ENCODE measurements around the gene VEZF1.

Gene VEZF1

DNA sequence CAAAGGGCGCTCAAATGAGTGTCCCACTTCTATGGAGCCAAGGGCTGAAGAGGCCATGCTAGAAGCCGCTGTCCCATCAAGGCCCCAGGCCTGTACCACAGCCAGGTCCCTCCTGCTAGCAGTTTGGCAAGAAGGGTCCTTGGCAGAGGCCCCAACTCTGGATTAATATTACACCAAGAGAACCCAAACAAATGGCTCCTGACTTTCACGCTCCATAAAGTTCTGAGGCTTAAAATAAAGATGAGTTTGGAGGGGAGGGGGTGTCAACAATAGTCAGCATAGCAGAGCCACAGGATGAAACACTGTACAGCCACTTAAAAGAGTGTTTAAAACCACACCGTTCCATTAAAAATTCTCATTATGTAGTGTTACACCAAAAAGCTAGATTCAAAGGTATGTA, 63.4 kb downstream of the VEZF1 start:
- H3K27ac ChIP-seq (ENCODE audit: low read depth, low read length): no peak overlapping the region
- H3F3A ChIP-seq (ENCODE audit: control insufficient read depth, insufficient read depth): no peaks in the 10 kb centered on the region
- H3K4me1 ChIP-seq (ENCODE audit: control insufficient read depth, low read length): peaks cover 5% of the 10 kb centered on the region; the same call in 1 of the 2 replicates
- H3K79me2 ChIP-seq (ENCODE audit: control insufficient read depth, low read length): no peaks in the 10 kb centered on the region
- peaks cover 47% of the 10 kb centered on the region for H3K27me3 ChIP-seq (ENCODE audit: control insufficient read depth, low read length)
- no peaks in the 10 kb centered on the region for H3K9me2 ChIP-seq (replicated peaks; ENCODE audit: control insufficient read depth, low read length)
- H3K4me3 ChIP-seq (ENCODE audit: low read length): no peak overlapping the region
- no peak overlapping the region for H3K4me2 ChIP-seq (ENCODE audit: low read length)
- no peaks in the 10 kb centered on the region; the same call in 1 of the 2 replicates for H4K20me1 ChIP-seq (ENCODE audit: control insufficient read depth, insufficient read depth, low read depth, low read length)
- no peaks in the 10 kb centered on the region for H3K36me3 ChIP-seq (ENCODE audit: control insufficient read depth, low read length)
- TF ChIP-seq EZH2phosphoT487 (IDR thresholded peaks at IDR 0.05; ENCODE audit: borderline replicate concordance, low read length): no peak
- TF ChIP-seq, protein P1, sequence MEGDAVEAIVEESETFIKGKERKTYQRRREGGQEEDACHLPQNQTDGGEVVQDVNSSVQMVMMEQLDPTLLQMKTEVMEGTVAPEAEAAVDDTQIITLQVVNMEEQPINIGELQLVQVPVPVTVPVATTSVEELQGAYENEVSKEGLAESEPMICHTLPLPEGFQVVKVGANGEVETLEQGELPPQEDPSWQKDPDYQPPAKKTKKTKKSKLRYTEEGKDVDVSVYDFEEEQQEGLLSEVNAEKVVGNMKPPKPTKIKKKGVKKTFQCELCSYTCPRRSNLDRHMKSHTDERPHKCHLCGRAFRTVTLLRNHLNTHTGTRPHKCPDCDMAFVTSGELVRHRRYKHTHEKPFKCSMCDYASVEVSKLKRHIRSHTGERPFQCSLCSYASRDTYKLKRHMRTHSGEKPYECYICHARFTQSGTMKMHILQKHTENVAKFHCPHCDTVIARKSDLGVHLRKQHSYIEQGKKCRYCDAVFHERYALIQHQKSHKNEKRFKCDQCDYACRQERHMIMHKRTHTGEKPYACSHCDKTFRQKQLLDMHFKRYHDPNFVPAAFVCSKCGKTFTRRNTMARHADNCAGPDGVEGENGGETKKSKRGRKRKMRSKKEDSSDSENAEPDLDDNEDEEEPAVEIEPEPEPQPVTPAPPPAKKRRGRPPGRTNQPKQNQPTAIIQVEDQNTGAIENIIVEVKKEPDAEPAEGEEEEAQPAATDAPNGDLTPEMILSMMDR (IDR thresholded peaks at IDR 0.05; ENCODE audit: low read depth, low read length, poor library complexity, severe bottlenecking): no peak
- H3K9me3 ChIP-seq (ENCODE audit: control insufficient read depth, insufficient read depth, low read length): no peaks in the 10 kb centered on the region

Data from DOHH2 (cell line).